Smooth muscle cell (in vitro differentiated cells): ENCODE results near the gene ARID4B. TPM values are rescaled to one million over a fixed set of nuclear protein-coding genes. Genes with fewer than 3 reads are reported as not detected.

Experiments
- DNase-seq: peaks from one replicate; lab custom pipeline; 2025; ENCODE audit not compliant: unreplicated experiment; lab: John Stamatoyannopoulos, UW
- H2AFZ ChIP-seq: fragments of 200-600 bp; sonication (generic); 2 replicates; pipeline ENCODE4 v1.6.0; 2016; ENCODE audit warnings: antibody characterized with exemption, low read depth, mild to moderate bottlenecking
- H3F3A ChIP-seq: fragments of 200-600 bp; sonication (generic); 2 replicates; pipeline ENCODE4 v1.6.0; 2017; ENCODE audit warnings: antibody characterized with exemption, low read depth
- H3K27ac ChIP-seq: fragments of 200-600 bp; sonication (generic); 2 replicates; pipeline ENCODE4 v1.5.1; 2016; ENCODE audit warnings: low read depth, mild to moderate bottlenecking
- H3K27me3 ChIP-seq: fragments of 200-600 bp; sonication (generic); 2 replicates; pipeline ENCODE4 v1.6.1; 2016; ENCODE audit warnings: low read depth, mild to moderate bottlenecking
- H3K36me3 ChIP-seq: fragments of 200-600 bp; sonication (generic); 2 replicates; pipeline ENCODE4 v1.5.1; 2016; ENCODE audit warnings: low read depth
- H3K4me1 ChIP-seq: fragments of 200-600 bp; sonication (generic); 2 replicates; pipeline ENCODE4 v1.5.1; 2016; ENCODE audit warnings: low read depth
- H3K4me2 ChIP-seq: fragments of 200-600 bp; sonication (generic); 2 replicates; pipeline ENCODE4 v1.6.0; 2016; ENCODE audit warnings: mild to moderate bottlenecking
- H3K4me3 ChIP-seq: fragments of 200-600 bp; sonication (generic); 2 replicates; pipeline ENCODE4 v1.5.1; 2016; ENCODE audit warnings: mild to moderate bottlenecking
- H3K79me2 ChIP-seq: fragments of 200-600 bp; sonication (generic); 2 replicates; pipeline ENCODE4 v1.6.0; 2016; ENCODE audit warnings: low read depth, mild to moderate bottlenecking
- H3K9ac ChIP-seq: fragments of 200-600 bp; sonication (generic); 2 replicates; pipeline ENCODE4 v1.6.0; 2016; ENCODE audit warnings: low read depth
- H3K9me3 ChIP-seq: fragments of 200-600 bp; sonication (generic); replicated peaks from 2 replicates; pipeline ENCODE4 v1.5.1; 2016; ENCODE audit warnings: low read depth
- H4K20me1 ChIP-seq: fragments of 200-600 bp; sonication (generic); 2 replicates; pipeline ENCODE4 v1.6.0; 2016; ENCODE audit warnings: low read depth
- WGBS: methylation state at CpG from one replicate; pipeline ENCODE4 v1.1.7; 2016; ENCODE audit warnings: low lambda C conversion rate; 5-methylcytosine and 5-hydroxymethylcytosine counted together
- polyA plus RNA-seq: library from polyadenylated mRNA; unstranded; fragments of >200 nt; fragmentation: Nextera tagmentation; extraction: Ambion mirVana; gene quantifications from 2 replicates; pipeline ENCODE4 v1.2.1, GENCODE V29; 2016
- total RNA-seq: library from RNA; depleted of rRNA; stranded (reverse); fragments of >200 nt; gene quantifications from 2 replicates; pipeline ENCODE4 v1.2.3, GENCODE V29; 2014
- TF ChIP-seq, protein P1 (sequence below): fragments of 200-600 bp; sonication (generic); IDR thresholded peaks from 2 replicates; pipeline ENCODE4 v1.5.1; 2017; ENCODE audit warnings: borderline replicate concordance, mild to moderate bottlenecking, antibody characterized with exemption; ENCODE audit not compliant: insufficient read depth, poor library complexity, severe bottlenecking

Gene ARID4B
- total and polyA plus RNA-seq, 2 experiments from 2014 or later: 29.0 to 33.2 TPM

DNA sequence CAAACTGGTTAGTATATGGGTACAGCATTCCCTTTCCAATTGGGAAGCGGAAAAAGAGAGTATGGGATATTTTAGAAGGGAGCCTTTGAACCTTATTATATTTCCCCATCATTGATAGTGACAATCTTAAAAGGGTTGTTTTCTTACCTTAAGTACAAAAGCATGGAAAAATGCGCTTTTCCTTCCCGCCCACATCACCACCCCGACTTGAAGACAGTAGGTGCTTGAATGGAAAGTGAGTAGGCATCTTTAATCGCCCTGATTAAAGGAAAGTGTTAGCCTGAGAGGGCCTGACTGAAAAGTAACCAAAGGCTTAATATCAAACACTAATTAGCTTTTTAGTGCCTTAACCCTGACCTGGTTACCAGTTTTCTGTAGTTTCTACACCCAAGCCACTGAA, 15.7 kb upstream of the ARID4B start:
- Histone ChIP-seq H3K79me2 (no peaks in the 10 kb centered on the region), H2AFZ (no peak overlapping the region), H3F3A (no peaks in the 10 kb centered on the region), H3K36me3 (peaks cover 6% of the 10 kb centered on the region), H3K27me3 (no peaks in the 10 kb centered on the region), H3K9me3 (no peaks in the 10 kb centered on the region), H3K27ac (no peak overlapping the region), H3K4me2 (no peak overlapping the region), H3K9ac (no peak overlapping the region), H3K4me1 (no peaks in the 10 kb centered on the region), H4K20me1 (no peaks in the 10 kb centered on the region), H3K4me3 (no peak overlapping the region)
- 95% methylated on average over 5 of the region's 5 CpGs for WGBS
- no peak for DNase-seq
- TF ChIP-seq, protein P1, sequence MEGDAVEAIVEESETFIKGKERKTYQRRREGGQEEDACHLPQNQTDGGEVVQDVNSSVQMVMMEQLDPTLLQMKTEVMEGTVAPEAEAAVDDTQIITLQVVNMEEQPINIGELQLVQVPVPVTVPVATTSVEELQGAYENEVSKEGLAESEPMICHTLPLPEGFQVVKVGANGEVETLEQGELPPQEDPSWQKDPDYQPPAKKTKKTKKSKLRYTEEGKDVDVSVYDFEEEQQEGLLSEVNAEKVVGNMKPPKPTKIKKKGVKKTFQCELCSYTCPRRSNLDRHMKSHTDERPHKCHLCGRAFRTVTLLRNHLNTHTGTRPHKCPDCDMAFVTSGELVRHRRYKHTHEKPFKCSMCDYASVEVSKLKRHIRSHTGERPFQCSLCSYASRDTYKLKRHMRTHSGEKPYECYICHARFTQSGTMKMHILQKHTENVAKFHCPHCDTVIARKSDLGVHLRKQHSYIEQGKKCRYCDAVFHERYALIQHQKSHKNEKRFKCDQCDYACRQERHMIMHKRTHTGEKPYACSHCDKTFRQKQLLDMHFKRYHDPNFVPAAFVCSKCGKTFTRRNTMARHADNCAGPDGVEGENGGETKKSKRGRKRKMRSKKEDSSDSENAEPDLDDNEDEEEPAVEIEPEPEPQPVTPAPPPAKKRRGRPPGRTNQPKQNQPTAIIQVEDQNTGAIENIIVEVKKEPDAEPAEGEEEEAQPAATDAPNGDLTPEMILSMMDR: no peak

GRCh38 chr1:235342471-235342870, 14.5 kb upstream of the ARID4B start:
- Histone ChIP-seq H3K4me3 (no peak overlapping the region), H3K4me1 (no peaks in the 10 kb centered on the region), H3K27me3 (no peaks in the 10 kb centered on the region), H3K9me3 (no peaks in the 10 kb centered on the region), H3K27ac (no peak overlapping the region), H3K79me2 (no peaks in the 10 kb centered on the region), H3K4me2 (no peak overlapping the region), H2AFZ (no peak overlapping the region), H3F3A (no peaks in the 10 kb centered on the region), H3K9ac (no peak overlapping the region), H4K20me1 (no peaks in the 10 kb centered on the region), H3K36me3 (peaks cover 6% of the 10 kb centered on the region)
- WGBS: 95% methylated on average over 3 of the region's 3 CpGs
- TF ChIP-seq, protein P1: no peak
- DNase-seq: no peak

GRCh38 chr1:235342039-235342438, 14.1 kb upstream of the ARID4B start:
- Histone ChIP-seq H3K79me2 (no peaks in the 10 kb centered on the region), H3K4me3 (no peak overlapping the region), H3K4me2 (no peak overlapping the region), H3K9ac (no peak overlapping the region), H3K27me3 (no peaks in the 10 kb centered on the region), H4K20me1 (no peaks in the 10 kb centered on the region), H3K4me1 (no peaks in the 10 kb centered on the region), H3K36me3 (peaks cover 6% of the 10 kb centered on the region), H3F3A (no peaks in the 10 kb centered on the region), H3K27ac (no peak overlapping the region), H2AFZ (no peak overlapping the region), H3K9me3 (no peaks in the 10 kb centered on the region)
- no peak for DNase-seq
- TF ChIP-seq, protein P1: no peak
- WGBS: 69% methylated on average over 6 of the region's 6 CpGs

- H3K4me1 ChIP-seq: no peaks in the 10 kb centered on the region
- H3K9ac ChIP-seq: no peak overlapping the region
- H3K79me2 ChIP-seq: peaks cover 5% of the 10 kb centered on the region
- H3F3A ChIP-seq: no peaks in the 10 kb centered on the region
- WGBS: 97% methylated on average over 1 of the region's 1 CpG
- H4K20me1 ChIP-seq: no peaks in the 10 kb centered on the region
- peaks cover 6% of the 10 kb centered on the region for H3K36me3 ChIP-seq
- H2AFZ ChIP-seq: no peak overlapping the region
- no peaks in the 10 kb centered on the region for H3K9me3 ChIP-seq
- H3K4me2 ChIP-seq: no peak overlapping the region
- no peak overlapping the region for H3K4me3 ChIP-seq
- DNase-seq: no peak
- no peak overlapping the region for H3K27ac ChIP-seq
- no peaks in the 10 kb centered on the region for H3K27me3 ChIP-seq
- TF ChIP-seq, protein P1: no peak
Observed at GRCh38 chr1:235341334-235341733, 13.4 kb upstream of the ARID4B start.
